Testis (tissue), 3 donors: ENCODE measurements around the gene RAB25. TPM values are rescaled to one million over a fixed set of nuclear protein-coding genes. Genes with fewer than 3 reads are reported as not detected.

Experiments
- DNase-seq: peaks from one replicate; pipeline ENCODE4 v3.0.0-alpha.2; 2019
- H3K27ac ChIP-seq, 2 donors: fragments of 200-600 bp; sonication (generic); one replicate each; pipeline ENCODE4 v1.5.1; 2019
- H3K27me3 ChIP-seq: fragments of 200-600 bp; sonication (generic); one replicate; pipeline ENCODE4 v1.5.1; 2019
- H3K36me3 ChIP-seq: fragments of 200-600 bp; sonication (generic); one replicate; pipeline ENCODE4 v1.5.1; 2017; ENCODE audit warnings: low read depth; ENCODE audit errors: missing control alignments
- H3K4me1 ChIP-seq: fragments of 200-600 bp; sonication (generic); one replicate; pipeline ENCODE4 v1.5.1; 2019
- H3K4me3 ChIP-seq, 2 donors: fragments of 200-600 bp; sonication (generic); one replicate each; pipeline ENCODE4 v1.5.1; 2017 to 2019
- H3K9me3 ChIP-seq: fragments of 200-600 bp; sonication (generic); one replicate; pipeline ENCODE4 v1.5.1; 2017
- CTCF ChIP-seq, 3 experiments: fragments of 450-650 bp in 2 of 3; fragments of 200-600 bp in 1 of 3; sonication (generic) in 1 of 3; IDR thresholded peaks; one replicate each; pipeline ENCODE4 v1.5.1; 2016 to 2019; ENCODE audit warnings: antibody characterized with exemption in 3 of 3, mild to moderate bottlenecking in 2 of 3, moderate library complexity in 1 of 3
- POLR2A ChIP-seq: fragments of 450-650 bp; IDR thresholded peaks from one replicate; pipeline ENCODE4 v1.6.1; 2017; ENCODE audit warnings: antibody characterized with exemption, mild to moderate bottlenecking, moderate library complexity
- WGBS, 2 donors: methylation state at CpG; one replicate each; pipeline ENCODE4 v1.1.5; 2018; 5-methylcytosine and 5-hydroxymethylcytosine counted together
- intact Hi-C: fragments of 100-400 bp; cut with DNase I; formaldehyde crosslinking; loops from one replicate; pipeline ENCODE4 v1.15.1; 2023; ENCODE audit warnings: low total_unique reads
- polyA plus RNA-seq: library from polyadenylated mRNA; stranded (reverse); fragments of 350-450 nt; fragmentation: Illumina TruSeq; extraction: RNeasy Lipid Tissue Mini Kit (QIAGEN cat#74804); gene quantifications from one replicate; pipeline ENCODE4 v1.2.3, GENCODE V29; 2014; ENCODE audit warnings: low read depth, low replicate concordance; ENCODE audit not compliant: insufficient read depth
- total RNA-seq, 2 donors: library from RNA; depleted of rRNA; stranded (reverse); fragments of >200 nt; gene quantifications; one replicate each; pipeline ENCODE4 v1.2.3, GENCODE V29; 2016

RAB25 gene
- total and polyA plus RNA-seq, 3 donors from 2014 or later, result 1.2 to 2.1 (median 2.0) TPM

- DNase-seq, result peak; percentile 95
- Histone ChIP-seq H3K36me3 (no peaks in the 10 kb centered on the region), H3K4me3 (peak within 1 kb of the TSS; percentile 80 to 89), H3K4me1 (peaks cover 4% of the 10 kb centered on the region), H3K27ac (peak within 1 kb of the TSS; percentile 45 to 84), H3K27me3 (no peaks in the 10 kb centered on the region), H3K9me3 (no peaks in the 10 kb centered on the region)
- intact Hi-C loops, result no loop called here
- no peak for TF ChIP-seq POLR2A
- TF ChIP-seq CTCF (IDR thresholded peaks at IDR 0.05), result no peak
- WGBS, 2 donors, result 1% methylated on average over 34 to 44 of the region's 45 CpGs
Measured at GRCh38 chr1:156020293-156021092, 40.5 kb upstream of the RAB25 start, which contains the start of gene SSR2. SSR2 (minus strand) TSS chr1:156020951; CDS start chr1:156020167, 784 bp downstream.

GRCh38 chr1:156021093-156021428, 39.9 kb upstream of the RAB25 start:
- intact Hi-C loops, result no loop called here
- 4% methylated on average over 4 of the region's 4 CpGs for WGBS, 2 donors

GRCh38 chr1:156021954-156022353, 39.0 kb upstream of the RAB25 start:
- no peak for DNase-seq
- Histone ChIP-seq H3K9me3 (no peaks in the 10 kb centered on the region), H3K4me1 (peaks cover 4% of the 10 kb centered on the region), H3K27me3 (no peaks in the 10 kb centered on the region), H3K4me3 (no peak overlapping the region), H3K27ac (no peak overlapping the region), H3K36me3 (no peaks in the 10 kb centered on the region)
- no peak for TF ChIP-seq POLR2A
- no peak for TF ChIP-seq CTCF (IDR thresholded peaks at IDR 0.05)
- intact Hi-C loops, result no loop called here
- WGBS, 2 donors, result 74 to 79% methylated on average over 2 of the region's 2 CpGs

More at GRCh38 chr1:156021093-156021428, 39.9 kb upstream of the RAB25 start:
- TF ChIP-seq POLR2A (no peak), CTCF (IDR thresholded peaks at IDR 0.05) (no peak)
- H3K27me3 ChIP-seq, result no peaks in the 10 kb centered on the region
- peaks cover 4% of the 10 kb centered on the region for H3K4me1 ChIP-seq
- no peaks in the 10 kb centered on the region for H3K36me3 ChIP-seq
- no peak for DNase-seq
- H3K4me3 ChIP-seq, result peak overlapping the region; percentile 80 to 89
- H3K27ac ChIP-seq, result no peak overlapping the region
- no peaks in the 10 kb centered on the region for H3K9me3 ChIP-seq

GRCh38 chr1:156024801-156025200, 36.2 kb upstream of the RAB25 start:
- Histone ChIP-seq H3K36me3 (no peaks in the 10 kb centered on the region), H3K9me3 (no peaks in the 10 kb centered on the region), H3K4me3 (no peak overlapping the region), H3K4me1 (peaks cover 4% of the 10 kb centered on the region), H3K27ac (no peak overlapping the region), H3K27me3 (no peaks in the 10 kb centered on the region)
- DNase-seq, result no peak
- intact Hi-C loops, result no loop called here
- TF ChIP-seq CTCF (IDR thresholded peaks at IDR 0.05) (no peak), POLR2A (no peak)
- WGBS, 2 donors, result 87 to 88% methylated on average over 5 of the region's 5 CpGs

- peak; percentile 46 for DNase-seq
- no peaks in the 10 kb centered on the region for H3K27me3 ChIP-seq
- H3K9me3 ChIP-seq, result no peaks in the 10 kb centered on the region
- no peak overlapping the region for H3K4me3 ChIP-seq
- TF ChIP-seq POLR2A (no peak), CTCF (IDR thresholded peaks at IDR 0.05) (peak in 1 of 3 experiments; percentile 34)
- H3K27ac ChIP-seq, result no peak overlapping the region
- H3K36me3 ChIP-seq, result no peaks in the 10 kb centered on the region
- WGBS, 2 donors, result 34 to 40% methylated on average over 6 to 9 of the region's 9 CpGs
- H3K4me1 ChIP-seq, result no peaks in the 10 kb centered on the region
- intact Hi-C loops, result no loop called here
Measured at GRCh38 chr1:156025876-156026275, 35.1 kb upstream of the RAB25 start.
